SK-N-MC (cell line): ENCODE measurements around the gene MID1.

ENCODE experiments used
- DNase-seq: peaks from one replicate; pipeline ENCODE4 v3.0.0-alpha.2; 2011; ENCODE audit warnings: low read depth, low spot score
- H3K27ac ChIP-seq: fragments of 200-600 bp; sonication (generic); 2 replicates; pipeline ENCODE4 v1.5.1; 2016; ENCODE audit warnings: mixed run types
- H3K36me3 ChIP-seq: fragments of 200-600 bp; sonication (generic); 2 replicates; pipeline ENCODE4 v1.6.1; 2017; ENCODE audit warnings: antibody characterized with exemption, low read length, mixed read lengths; ENCODE audit not compliant: insufficient read depth
- H3K4me3 ChIP-seq: fragments of 200-600 bp; sonication (generic); 2 replicates; pipeline ENCODE4 v1.5.1; 2016
- H3K9ac ChIP-seq: fragments of 200-600 bp; sonication (generic); 2 replicates; pipeline ENCODE4 v1.8.0; 2017; ENCODE audit warnings: mixed run types, mixed read lengths; ENCODE audit not compliant: insufficient read length
- H3K9me3 ChIP-seq: fragments of 200-600 bp; sonication (generic); 2 replicates; pipeline ENCODE4 v1.6.1; 2017; ENCODE audit warnings: low read depth, mild to moderate bottlenecking, antibody characterized with exemption, low read length, moderate library complexity, mixed read lengths
- EZH2 ChIP-seq: fragments of 200-600 bp; sonication (generic); IDR thresholded peaks from one replicate; pipeline ENCODE4 v1.6.1; 2017; ENCODE audit warnings: antibody characterized with exemption
- FOXP2 ChIP-seq: optimal IDR thresholded peaks from 2 replicates; pipeline ENCODE3; 2011; ENCODE audit warnings: mild to moderate bottlenecking, moderate library complexity; ENCODE audit not compliant: insufficient read depth; ENCODE audit errors: extremely low read length, control extremely low read depth
- POLR2AphosphoS5 ChIP-seq: IDR thresholded peaks from 2 replicates; pipeline ENCODE4 v1.6.1; 2012; ENCODE audit warnings: mild to moderate bottlenecking, low read depth, low read length, borderline replicate concordance

Gene MID1

DNA sequence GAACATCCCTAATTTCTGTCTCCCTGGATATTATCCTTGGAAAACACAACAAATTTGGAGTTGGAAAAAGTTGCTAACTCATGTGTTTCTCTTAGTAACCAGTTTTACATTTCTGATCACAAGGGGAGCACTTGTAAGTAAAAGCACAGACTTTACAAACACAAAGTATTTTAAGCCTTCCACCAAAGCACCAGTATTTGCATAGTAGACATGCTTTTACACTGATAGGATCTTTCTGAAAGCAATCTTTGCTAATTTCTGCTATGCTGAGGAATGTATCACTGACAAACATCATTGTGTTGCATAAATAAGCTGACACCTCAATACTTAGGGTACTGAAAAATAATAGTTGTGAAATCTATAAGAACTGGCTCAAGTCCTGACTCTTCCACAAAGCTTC lies 100.6 kb downstream of the MID1 start:
- no peak for DNase-seq
- no peak overlapping the region for H3K27ac ChIP-seq
- TF ChIP-seq EZH2 (no peak), POLR2AphosphoS5 (no peak), FOXP2 (no peak)
- no peak overlapping the region for H3K9ac ChIP-seq
- H3K36me3 ChIP-seq: no peaks in the 10 kb centered on the region
- no peak overlapping the region for H3K4me3 ChIP-seq
- no peaks in the 10 kb centered on the region for H3K9me3 ChIP-seq

DNA sequence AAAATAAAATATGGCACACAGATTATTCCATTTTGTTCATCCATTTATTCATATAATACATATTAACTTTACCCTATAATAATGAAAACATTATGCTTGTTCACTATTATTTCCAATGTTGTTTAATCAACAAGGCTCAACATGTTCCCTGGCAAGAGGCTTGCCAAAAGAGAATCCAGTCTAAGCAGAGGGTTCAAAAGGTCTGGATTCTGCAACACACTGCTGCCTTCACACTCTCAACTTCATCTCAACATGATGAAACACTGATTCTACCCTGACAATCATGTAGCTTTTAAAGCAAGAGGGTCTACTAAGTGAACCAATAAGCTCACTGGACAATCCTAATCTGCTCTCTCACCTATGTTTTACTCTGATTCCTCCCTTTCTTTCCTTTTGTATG lies 101.1 kb downstream of the MID1 start:
- Histone ChIP-seq H3K4me3 (no peak overlapping the region), H3K27ac (no peak overlapping the region), H3K36me3 (no peaks in the 10 kb centered on the region), H3K9ac (no peak overlapping the region), H3K9me3 (no peaks in the 10 kb centered on the region)
- no peak for DNase-seq
- TF ChIP-seq EZH2: no peak
- no peak for TF ChIP-seq FOXP2
- TF ChIP-seq POLR2AphosphoS5: no peak

DNA sequence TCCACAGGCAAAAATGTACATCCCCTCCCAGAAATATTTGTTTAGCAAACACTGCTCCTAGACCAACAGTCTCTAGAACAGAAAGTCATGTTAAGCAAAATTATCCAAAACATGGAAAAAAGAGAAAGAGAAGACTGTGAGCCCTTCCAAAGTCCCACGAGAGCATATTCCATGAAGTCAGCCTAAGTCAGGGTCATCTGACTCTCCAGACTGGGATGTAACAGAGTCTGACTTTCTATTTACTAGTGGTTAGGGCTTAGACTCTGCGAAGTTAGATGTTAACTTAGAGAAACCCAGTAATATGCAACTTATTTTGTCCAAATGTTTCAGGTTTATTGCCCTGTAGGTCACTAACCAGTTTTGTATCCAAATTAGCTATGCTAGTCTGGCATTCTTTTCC lies 102.3 kb downstream of the MID1 start:
- Histone ChIP-seq H3K36me3 (no peaks in the 10 kb centered on the region), H3K4me3 (no peak overlapping the region), H3K27ac (no peak overlapping the region), H3K9ac (no peak overlapping the region), H3K9me3 (no peaks in the 10 kb centered on the region)
- TF ChIP-seq POLR2AphosphoS5: no peak
- no peak for TF ChIP-seq EZH2
- TF ChIP-seq FOXP2: no peak
- DNase-seq: no peak

DNA sequence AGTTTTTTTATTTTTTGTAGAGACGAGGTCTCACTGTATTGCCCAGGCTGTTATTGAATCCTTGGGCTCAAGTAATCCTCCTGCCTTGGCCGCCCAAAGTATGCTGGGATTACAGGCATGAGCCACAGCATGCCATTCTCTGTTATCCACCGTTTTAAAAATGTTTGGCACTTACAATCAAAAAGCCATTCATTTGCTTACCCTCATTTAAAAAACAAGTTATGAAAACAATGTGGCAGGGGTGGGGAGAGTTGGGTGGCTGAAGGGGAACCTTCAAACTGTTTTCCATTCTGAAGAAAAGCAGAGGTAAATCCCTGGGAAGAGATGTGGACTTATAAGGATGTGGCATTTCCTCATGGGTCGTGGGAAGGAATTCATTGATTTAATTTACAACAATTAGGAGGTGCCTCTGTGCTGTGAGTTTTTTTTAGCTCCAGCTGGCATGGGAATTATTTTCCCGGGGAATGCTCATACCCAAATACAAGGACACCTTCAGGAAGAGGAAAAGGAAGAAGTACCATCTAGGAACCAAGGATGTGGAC lies 103.5 kb downstream of the MID1 start:
- H3K36me3 ChIP-seq: no peaks in the 10 kb centered on the region
- H3K27ac ChIP-seq: no peak overlapping the region
- no peaks in the 10 kb centered on the region for H3K9me3 ChIP-seq
- H3K4me3 ChIP-seq: no peak overlapping the region
- no peak overlapping the region for H3K9ac ChIP-seq
- DNase-seq: no peak
- TF ChIP-seq EZH2 (no peak), POLR2AphosphoS5 (no peak), FOXP2 (no peak)

DNA sequence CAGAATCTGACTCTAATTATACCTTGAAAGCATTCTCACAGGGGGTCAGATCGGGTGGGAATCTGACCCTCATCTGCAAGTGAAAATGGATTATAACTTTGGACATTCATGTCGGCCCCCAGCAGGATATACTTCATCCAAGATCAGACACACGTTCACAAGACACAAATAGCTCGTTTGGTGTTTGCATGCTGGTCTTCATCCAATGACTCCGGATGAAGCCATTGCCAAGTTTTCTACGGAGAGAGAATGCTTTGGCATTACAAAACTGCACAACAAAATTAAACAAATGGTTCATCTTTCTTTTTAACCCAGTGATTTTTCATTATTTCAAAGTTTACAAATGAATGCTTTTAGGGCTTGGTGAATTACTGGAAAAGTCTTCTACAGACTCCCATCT lies 105.5 kb downstream of the MID1 start:
- H3K4me3 ChIP-seq: no peak overlapping the region
- no peak overlapping the region for H3K27ac ChIP-seq
- no peak for TF ChIP-seq POLR2AphosphoS5
- TF ChIP-seq EZH2: no peak
- TF ChIP-seq FOXP2: no peak
- no peak for DNase-seq
- H3K9ac ChIP-seq: no peak overlapping the region
- no peaks in the 10 kb centered on the region for H3K36me3 ChIP-seq
- H3K9me3 ChIP-seq: no peaks in the 10 kb centered on the region

DNA sequence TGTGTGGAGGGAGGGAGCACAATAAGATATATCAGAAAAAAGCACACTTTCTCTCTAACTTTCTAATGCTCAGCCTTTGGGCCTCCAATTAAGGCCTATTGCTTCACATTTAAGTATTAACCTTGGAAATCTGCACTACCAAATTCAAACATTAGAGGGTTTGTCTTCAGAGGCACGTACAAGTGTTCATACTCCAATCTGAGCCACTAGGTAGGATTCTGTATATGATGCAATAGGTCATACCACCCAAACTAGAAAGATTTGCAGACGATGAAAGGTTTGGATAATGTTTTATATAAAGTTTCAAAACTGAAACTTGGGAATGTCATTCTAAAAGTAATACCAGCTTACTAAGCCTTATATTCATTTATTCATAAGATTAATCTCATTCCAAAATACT lies 106.4 kb downstream of the MID1 start:
- Histone ChIP-seq H3K9ac (no peak overlapping the region), H3K9me3 (no peaks in the 10 kb centered on the region), H3K36me3 (no peaks in the 10 kb centered on the region), H3K4me3 (no peak overlapping the region), H3K27ac (no peak overlapping the region)
- no peak for DNase-seq
- no peak for TF ChIP-seq FOXP2

DNA sequence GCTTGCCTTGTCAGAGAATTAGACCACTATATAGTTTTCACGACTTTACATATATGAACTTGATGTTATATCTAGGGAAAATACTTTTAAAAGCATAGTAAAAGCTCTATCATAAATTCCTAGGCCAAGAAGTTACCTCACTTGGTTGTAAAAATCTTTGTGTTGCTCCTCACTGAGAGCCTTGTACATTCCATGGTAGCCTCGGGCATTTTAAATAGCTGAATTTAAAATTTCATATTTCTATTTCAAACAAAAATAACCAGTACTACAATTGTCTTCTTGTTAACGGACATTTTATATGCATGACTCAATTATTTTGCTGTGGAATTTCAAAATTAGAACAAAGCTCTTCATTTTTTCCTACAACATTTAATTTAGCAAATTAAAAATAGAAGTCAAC lies 107.6 kb downstream of the MID1 start:
- peak; percentile 10 for DNase-seq
- TF ChIP-seq EZH2 (no peak), FOXP2 (no peak), POLR2AphosphoS5 (no peak)
- Histone ChIP-seq H3K27ac (no peak overlapping the region), H3K9me3 (no peaks in the 10 kb centered on the region), H3K36me3 (no peaks in the 10 kb centered on the region), H3K4me3 (no peak overlapping the region), H3K9ac (no peak overlapping the region)

DNA sequence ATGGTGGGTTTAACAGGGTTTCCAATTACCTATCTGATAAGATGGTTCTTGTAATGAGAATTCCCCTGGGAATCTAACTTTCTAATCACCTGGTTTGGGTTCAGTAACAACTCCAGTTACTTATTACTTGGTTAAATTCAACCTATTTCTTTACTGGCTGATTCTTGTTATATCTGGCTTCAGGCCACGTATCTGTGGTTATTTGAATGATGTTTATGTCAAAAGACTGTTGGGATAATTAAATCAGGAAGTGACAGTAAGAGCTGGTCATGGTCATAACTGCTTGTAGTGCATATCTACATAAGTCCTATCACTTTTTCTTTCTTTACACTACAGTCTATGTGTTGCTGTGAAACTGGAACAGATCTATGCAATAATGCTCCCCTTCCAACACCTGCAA lies 108.1 kb downstream of the MID1 start:
- Histone ChIP-seq H3K27ac (no peak overlapping the region), H3K9me3 (no peaks in the 10 kb centered on the region), H3K4me3 (no peak overlapping the region), H3K36me3 (no peaks in the 10 kb centered on the region), H3K9ac (no peak overlapping the region)
- no peak for DNase-seq
- TF ChIP-seq FOXP2: no peak

DNA sequence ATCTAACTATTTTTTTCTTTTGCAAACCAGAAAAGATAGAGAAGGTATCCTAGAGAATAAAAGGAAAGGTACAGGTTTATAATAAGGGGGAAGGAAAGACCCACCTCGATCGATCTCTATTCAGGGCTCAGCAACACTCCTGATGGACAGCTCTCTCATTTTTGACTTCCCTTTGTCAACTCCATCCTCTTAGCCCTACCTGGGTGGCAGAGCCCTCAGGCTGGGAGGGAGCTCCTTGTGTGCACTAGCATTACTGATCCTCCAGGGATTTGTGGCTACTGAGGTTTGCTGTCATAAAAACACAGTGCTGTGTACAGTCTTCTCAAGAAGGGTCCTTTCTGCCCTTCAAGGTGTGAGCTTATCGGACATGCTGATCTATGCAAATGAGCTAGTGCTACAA lies 111.0 kb downstream of the MID1 start:
- DNase-seq: no peak
- Histone ChIP-seq H3K9me3 (no peaks in the 10 kb centered on the region), H3K4me3 (no peak overlapping the region), H3K36me3 (no peaks in the 10 kb centered on the region), H3K9ac (no peak overlapping the region), H3K27ac (no peak overlapping the region)
- no peak for TF ChIP-seq POLR2AphosphoS5
- TF ChIP-seq EZH2: no peak
- TF ChIP-seq FOXP2: no peak
